K562 (cell line): Measurements from ENCODE around the gene DBX1. TPM values are rescaled to one million over a fixed set of nuclear protein-coding genes. Genes with fewer than 3 reads are reported as not detected.

Experiments
- ASH1L ChIP-seq: fragments of 450-650 bp; IDR thresholded peaks from 2 replicates; pipeline ENCODE4 v1.6.1; 2018; ENCODE audit warnings: borderline replicate concordance, mild to moderate bottlenecking, low read depth; ENCODE audit not compliant: partially characterized antibody
- ATF6 ChIP-seq: sonication (generic); formaldehyde crosslinking; IDR thresholded peaks from 2 replicates; pipeline ENCODE4 v1.4.0; 2020; ENCODE audit warnings: mild to moderate bottlenecking, missing genetic modification reagents
- BMI1 ChIP-seq: fragments of 150-350 bp; IDR thresholded peaks from 2 replicates; pipeline ENCODE4 v1.6.1; 2014; ENCODE audit warnings: low read length
- CAMTA2 ChIP-seq: fragments of 250-450 bp; sonication (Bioruptor Pico); conservative IDR thresholded peaks from 2 replicates; pipeline ENCODE4 v1.5.1; 2022
- JUN ChIP-seq, 2 experiments: sonication (generic) in 1 of 2; formaldehyde crosslinking in 1 of 2; IDR thresholded peaks; 2 replicates each; pipeline versions ENCODE4 v1.6.1 to v1.8.0; 2012 to 2022; ENCODE audit warnings: borderline replicate concordance in 2 of 2, mild to moderate bottlenecking in 2 of 2, improper control_type of control experiment in 1 of 2, low read depth in 1 of 2, low read length in 1 of 2, missing genetic modification reagents in 1 of 2
- MAFK ChIP-seq: IDR thresholded peaks from 2 replicates; pipeline ENCODE4 v1.6.1; 2011; ENCODE audit warnings: low read length, improper control_type of control experiment
- MYBL2 ChIP-seq, 2 experiments: fragments of 450-650 bp in 1 of 2; sonication (generic) in 1 of 2; formaldehyde crosslinking in 1 of 2; IDR thresholded peaks; 2 replicates each; pipeline versions ENCODE4 v1.6.1 to v1.8.1; 2017 to 2022; ENCODE audit warnings: borderline replicate concordance in 1 of 2, inconsistent platforms in 1 of 2, low read depth in 1 of 2, mild to moderate bottlenecking in 1 of 2, missing genetic modification reagents in 1 of 2, moderate library complexity in 1 of 2
- MYNN ChIP-seq, 2 experiments: sonication (generic); formaldehyde crosslinking in 1 of 2; IDR thresholded peaks; 2 replicates each; pipeline versions ENCODE4 v1.5.0 to v1.6.1; 2016 to 2020; ENCODE audit warnings: antibody characterized with exemption in 1 of 2, missing genetic modification reagents in 1 of 2
- NCOA1 ChIP-seq: fragments of 450-650 bp; IDR thresholded peaks from 2 replicates; pipeline ENCODE4 v1.6.1; 2016; ENCODE audit warnings: low read depth
- PKNOX1 ChIP-seq: fragments of 450-650 bp; IDR thresholded peaks from 2 replicates; pipeline ENCODE4 v1.6.1; 2016
- POLR2G ChIP-seq: fragments of 200-400 bp; formaldehyde crosslinking; IDR thresholded peaks from 2 replicates; pipeline ENCODE4 v1.6.1; 2017; ENCODE audit warnings: low read depth, mild to moderate bottlenecking, antibody characterized with exemption, low read length, moderate library complexity
- RAD21 ChIP-seq, 2 experiments: fragments of 250-450 bp in 1 of 2; fragments of 450-650 bp in 1 of 2; sonication (Bioruptor Pico) in 1 of 2; formaldehyde crosslinking in 1 of 2; IDR thresholded peaks in 1 of 2; conservative IDR thresholded peaks in 1 of 2; 2 replicates each; pipeline versions ENCODE4 v1.4.0 to v1.8.0; 2020 to 2022; ENCODE audit warnings: mild to moderate bottlenecking in 2 of 2, moderate library complexity in 1 of 2
- RCOR1 ChIP-seq, 2 experiments: IDR thresholded peaks; 2 replicates each; pipeline ENCODE4 v1.6.1; 2012; ENCODE audit warnings: low read depth in 2 of 2, low read length in 2 of 2, borderline replicate concordance in 1 of 2, improper control_type of control experiment in 1 of 2
- SRSF1 ChIP-seq: fragments of 200-400 bp; formaldehyde crosslinking; IDR thresholded peaks from 2 replicates; pipeline ENCODE4 v1.6.1; 2017; ENCODE audit warnings: mild to moderate bottlenecking, low read depth, low read length, moderate library complexity
- TSHZ1 ChIP-seq: fragments of 250-450 bp; sonication (Bioruptor Pico); IDR thresholded peaks from 2 replicates; pipeline ENCODE4 v1.4.0; 2020; ENCODE audit warnings: mild to moderate bottlenecking, moderate library complexity
- ZKSCAN1 ChIP-seq: fragments of 150-350 bp; IDR thresholded peaks from 2 replicates; pipeline ENCODE4 v1.6.1; 2016; ENCODE audit warnings: low read depth, low read length
- ZNF740 ChIP-seq, 3 experiments: fragments of 200-800 bp in 1 of 3; sonication (Bioruptor generic) in 1 of 3; sonication (generic) in 1 of 3; formaldehyde crosslinking in 1 of 3; IDR thresholded peaks; 2 replicates each; pipeline versions ENCODE4 v1.6.1 to v1.8.0; 2016 to 2022; ENCODE audit warnings: mild to moderate bottlenecking in 2 of 3, missing compliant biosample characterization in 2 of 3, missing genetic modification characterization in 2 of 3, missing genetic modification reagents in 1 of 3
- polyA plus RNA-seq, 8 experiments: library from polyadenylated mRNA; depleted of rRNA in 4 of 8; stranded (reverse) in 5 of 8; unstranded in 3 of 8; fragments of >200 nt; fragmentation: Nextera tagmentation in 2 of 8; fragmentation: Illumina TruSeq in 1 of 8; extraction: Ambion mirVana in 2 of 8; extraction: Trizol in 1 of 8; gene quantifications; 2 replicates each; pipeline versions ENCODE4 v1.2.1 to v1.2.3, GENCODE V29; 2011 to 2014; ENCODE audit warnings: inconsistent platforms in 1 of 8, missing spikeins in 1 of 8
- total RNA-seq, 7 experiments: library from RNA; depleted of rRNA in 6 of 7; stranded (reverse); fragments of >200 nt in 6 of 7; fragmentation: Illumina TruSeq in 2 of 7; extraction: Trizol in 2 of 7; gene quantifications; 2 replicates each; pipeline versions ENCODE4 v1.2.1 to v1.2.3, GENCODE V29; 2011 to 2021; ENCODE audit warnings: low replicate concordance in 1 of 7

Gene DBX1
- total and polyA plus RNA-seq, 9 of the 15 experiments (the other 6 are each of a cell fraction or from before 2014, with no cell fraction given), result not detected

GRCh38 chr11:20112291-20113148 is 47.8 kb downstream of the DBX1 start (continued):
- TF ChIP-seq MYNN (IDR thresholded peaks at IDR 0.05) (no peak), MYNN (CRISPR knock-in tag; IDR thresholded peaks at IDR 0.05) (no peak), POLR2G (0 out of 2 replicates have a peak, but pooled peaks have one; percentile 26), JUN (IDR thresholded peaks at IDR 0.05; ENCODE audit: borderline replicate concordance, low read depth, low read length) (peak; percentile 89), JUN (CRISPR knock-in tag; IDR thresholded peaks at IDR 0.05; ENCODE audit: borderline replicate concordance) (peak; percentile 82; the same call in 1 of the 2 replicates), RCOR1 (IDR thresholded peaks at IDR 0.05; ENCODE audit: borderline replicate concordance in 1 of 2, low read depth in 2 of 2, low read length in 2 of 2) (0 out of 4 replicates have a peak, but pooled peaks of 1 of the 2 experiments have one; percentile 49), ATF6 (CRISPR knock-in tag) (no peak), TSHZ1 (CRISPR knock-in tag) (no peak), ASH1L (no peak), CAMTA2 (CRISPR knock-in tag) (no peak), ZKSCAN1 (no peak), ZNF740 (CRISPR knock-in tag; IDR thresholded peaks at IDR 0.05) (peak; percentile 72; the same call in 1 of the 2 replicates), ZNF740 (tag; IDR thresholded peaks at IDR 0.05) (no peak), BMI1 (no peak), MYBL2 (IDR thresholded peaks at IDR 0.05; ENCODE audit: low read depth) (no peak), MYBL2 (CRISPR knock-in tag; IDR thresholded peaks at IDR 0.05; ENCODE audit: borderline replicate concordance) (no peak), RAD21 (CRISPR knock-in tag; conservative IDR thresholded peaks at IDR 0.05 in 1 of 2, IDR thresholded peaks at IDR 0.05 in 1 of 2) (no peak), PKNOX1 (peak; percentile 94), SRSF1 (no peak), NCOA1 (peak; percentile 52; the same call in 1 of the 2 replicates), MAFK (no peak)
